ENCODE results near the gene ALOX15B. TPM values are rescaled to one million over a fixed set of nuclear protein-coding genes. Genes with fewer than 3 reads are reported as not detected.
A peak's percentile ranks its signal among the peaks of the same experiment; 100 is the strongest.

ALOX15B gene
- polyA plus RNA-seq, 3 donors: 1.7 to 2.8 (median 2.0) TPM

DNA sequence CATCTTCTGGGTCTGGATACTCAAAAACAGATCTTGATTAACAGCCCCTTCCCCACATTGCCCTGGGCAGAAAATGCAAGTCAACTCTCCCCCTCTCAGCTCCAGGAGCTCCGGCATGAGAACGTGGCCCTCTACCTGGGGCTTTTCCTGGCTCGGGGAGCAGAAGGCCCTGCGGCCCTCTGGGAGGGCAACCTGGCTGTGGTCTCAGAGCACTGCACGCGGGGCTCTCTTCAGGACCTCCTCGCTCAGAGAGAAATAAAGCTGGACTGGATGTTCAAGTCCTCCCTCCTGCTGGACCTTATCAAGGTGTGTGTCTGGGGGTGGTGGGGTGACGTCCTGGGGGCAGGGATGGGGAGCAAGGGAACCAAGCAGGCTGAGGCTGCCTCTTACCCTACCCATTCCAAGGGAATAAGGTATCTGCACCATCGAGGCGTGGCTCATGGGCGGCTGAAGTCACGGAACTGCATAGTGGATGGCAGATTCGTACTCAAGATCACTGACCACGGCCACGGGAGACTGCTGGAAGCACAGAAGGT, 26.7 kb upstream of the ALOX15B start:
- intact Hi-C loops (cut with micrococcal nuclease): no loop called here
- no peaks in the 10 kb centered on the region for H3K79me2 ChIP-seq (ENCODE audit: insufficient read depth, low read length)
- H2AFZ ChIP-seq (ENCODE audit: insufficient read depth, low read depth, low read length, poor library complexity, severe bottlenecking): no peak overlapping the region
- H3K9me3 Mint-ChIP-seq: peaks cover 0 to 2% (median 0%) of the 10 kb centered on the region in 7 donors
- H3K27me3 Mint-ChIP-seq (ENCODE audit: low read depth in 3 of 3): peaks cover 6 to 16% (median 15%) of the 10 kb centered on the region in 3 donors
- H3K27ac Mint-ChIP-seq: no peak overlapping the region
- no peak overlapping the region for H3K4me2 ChIP-seq (replicated peaks; ENCODE audit: extremely low read depth, low read length, poor library complexity, severe bottlenecking)
- no peaks in the 10 kb centered on the region for H3K36me3 ChIP-seq (replicated peaks in 1 of 2; ENCODE audit: control insufficient read depth in 1 of 2, insufficient read depth in 2 of 2, low read length in 2 of 2)
- H3K27me3 ChIP-seq (ENCODE audit: control insufficient read depth in 2 of 2, insufficient read depth in 2 of 2, low read length in 2 of 2): peaks cover 0 to 6% of the 10 kb centered on the region in 2 donors
- H3K36me3 Mint-ChIP-seq: peaks cover 0 to 8% of the 10 kb centered on the region in 2 donors
- no peak for TF ChIP-seq CTCF (IDR thresholded peaks at IDR 0.05)
- H3K27ac ChIP-seq (ENCODE audit: low read depth in 1 of 2, low read length in 2 of 2): no peak overlapping the region
- no peaks in the 10 kb centered on the region for H3K9me3 ChIP-seq (replicated peaks in 1 of 2; ENCODE audit: control insufficient read depth in 1 of 2, insufficient read depth in 1 of 2, low read length in 2 of 2)
- WGBS (ENCODE audit: insufficient coverage): 99% methylated on average over 11 of the region's 15 CpGs
- no peak overlapping the region for H3K9ac ChIP-seq (ENCODE audit: insufficient read depth, low read length, poor library complexity, severe bottlenecking)
- DNase-seq: no peak
- peaks cover 26% of the 10 kb centered on the region for H3K4me1 Mint-ChIP-seq
- no peak overlapping the region for H3K4me3 Mint-ChIP-seq
- no peak overlapping the region for H3K4me3 ChIP-seq (replicated peaks in 1 of 3; ENCODE audit: low read depth in 2 of 3, low read length in 3 of 3)
- H4K20me1 ChIP-seq (ENCODE audit: insufficient read depth, low read length): no peaks in the 10 kb centered on the region
- peaks cover 27 to 31% of the 10 kb centered on the region in 2 donors for H3K4me1 ChIP-seq (ENCODE audit: control insufficient read depth in 1 of 2, insufficient read depth in 2 of 2, low read length in 2 of 2)

- Histone ChIP-seq H2AFZ (ENCODE audit: insufficient read depth, low read depth, low read length, poor library complexity, severe bottlenecking) (peak overlapping the region; percentile 22), H3K36me3 (replicated peaks in 1 of 2; ENCODE audit: control insufficient read depth in 1 of 2, insufficient read depth in 2 of 2, low read length in 2 of 2) (no peaks in the 10 kb centered on the region), H3K27ac (ENCODE audit: low read depth in 1 of 2, low read length in 2 of 2) (no peak overlapping the region), H3K79me2 (ENCODE audit: insufficient read depth, low read length) (no peaks in the 10 kb centered on the region), H3K4me2 (replicated peaks; ENCODE audit: extremely low read depth, low read length, poor library complexity, severe bottlenecking) (peak overlapping the region; percentile 20), H3K4me3 (replicated peaks in 1 of 3; ENCODE audit: low read depth in 2 of 3, low read length in 3 of 3) (peak overlapping the region in 1 of 3 experiments; percentile 19), H3K9me3 (replicated peaks in 1 of 2; ENCODE audit: control insufficient read depth in 1 of 2, insufficient read depth in 1 of 2, low read length in 2 of 2) (no peaks in the 10 kb centered on the region), H3K9ac (ENCODE audit: insufficient read depth, low read length, poor library complexity, severe bottlenecking) (no peak overlapping the region), H3K4me1 (ENCODE audit: control insufficient read depth in 1 of 2, insufficient read depth in 2 of 2, low read length in 2 of 2) (peaks cover 37 to 41% of the 10 kb centered on the region in 2 donors), H4K20me1 (ENCODE audit: insufficient read depth, low read length) (no peaks in the 10 kb centered on the region), H3K27me3 (ENCODE audit: control insufficient read depth in 2 of 2, insufficient read depth in 2 of 2, low read length in 2 of 2) (peaks cover 0 to 6% of the 10 kb centered on the region in 2 donors)
- intact Hi-C loops (cut with micrococcal nuclease): no loop called here
- peak overlapping the region in 2 of 7 donors; percentile 34 to 38 for H3K27ac Mint-ChIP-seq
- no peak for TF ChIP-seq CTCF (IDR thresholded peaks at IDR 0.05)
- H3K4me3 Mint-ChIP-seq: peak overlapping the region in 1 of 2 donors; percentile 69
- WGBS (ENCODE audit: insufficient coverage): 68% methylated on average over 10 of the region's 17 CpGs
- peaks cover 36% of the 10 kb centered on the region for H3K4me1 Mint-ChIP-seq
- H3K27me3 Mint-ChIP-seq (ENCODE audit: low read depth in 3 of 3): peaks cover 4 to 16% (median 13%) of the 10 kb centered on the region in 3 donors
- H3K36me3 Mint-ChIP-seq: peaks cover 0 to 8% of the 10 kb centered on the region in 2 donors
- H3K9me3 Mint-ChIP-seq: peaks cover 0 to 2% (median 0%) of the 10 kb centered on the region in 7 donors
- peak in 2 of 3 donors; percentile 36 to 43 for DNase-seq
Observed at GRCh38 chr17:8012996-8013640, 25.7 kb upstream of the ALOX15B start.
